IMR-90 (cell line): Measurements from ENCODE around the gene MRTFB.

Experiments used
- CEBPB ChIP-seq: IDR thresholded peaks from 2 replicates; pipeline ENCODE4 v1.6.1; 2012; ENCODE audit warnings: low read depth, low read length, improper control_type of control experiment
- CTCF ChIP-seq: conservative IDR thresholded peaks from 2 replicates; pipeline ENCODE4 v1.5.1; 2012; ENCODE audit warnings: mild to moderate bottlenecking, low read depth, low read length, improper control_type of control experiment
- POLR2A ChIP-seq: IDR thresholded peaks from 2 replicates; pipeline ENCODE4 v1.6.1; 2012; ENCODE audit warnings: mild to moderate bottlenecking, low read depth, low read length
- RAD21 ChIP-seq: IDR thresholded peaks from 2 replicates; pipeline ENCODE4 v1.6.1; 2012; ENCODE audit warnings: low read length, improper control_type of control experiment

GRCh38 chr16:14042706-14043105, 28.4 kb upstream of the MRTFB start:
- TF ChIP-seq CTCF, result no peak
- no peak for TF ChIP-seq RAD21
- no peak for TF ChIP-seq POLR2A
- no peak for TF ChIP-seq CEBPB
